HG02884 (cell line): ENCODE measurements around the gene DCAF4.

Experiments used
- ATAC-seq: cut with Tn5 transposase; IDR thresholded peaks from one replicate; pipeline ENCODE4 v1.9.1; 2021; ENCODE audit warnings: mild to moderate bottlenecking, moderate library complexity; ENCODE audit not compliant: unreplicated experiment

DCAF4 gene

GRCh38 chr14:72894623-72895378 is 31.5 kb upstream of the DCAF4 start:
- ATAC-seq: no peak

DNA sequence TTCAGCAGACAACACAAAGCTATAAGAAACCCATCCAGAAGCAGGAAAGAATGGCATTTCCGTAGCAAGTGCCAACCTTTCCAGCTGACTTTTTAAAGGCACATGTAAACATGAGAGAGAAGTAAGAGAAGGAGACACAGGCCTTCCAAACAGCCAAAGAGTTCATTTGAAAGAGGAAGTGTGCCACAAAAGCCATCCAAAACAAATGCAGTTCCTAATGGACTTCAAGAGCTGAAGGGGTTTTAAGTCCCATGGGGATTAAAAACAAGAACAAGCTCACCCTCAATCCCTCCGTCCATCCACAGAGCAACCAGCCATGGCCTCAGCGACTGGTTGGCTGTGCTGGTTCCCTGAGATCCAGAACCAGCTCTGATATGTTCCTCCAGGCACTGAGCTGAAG is 27.8 kb upstream of the DCAF4 start:
- ATAC-seq: no peak

DNA sequence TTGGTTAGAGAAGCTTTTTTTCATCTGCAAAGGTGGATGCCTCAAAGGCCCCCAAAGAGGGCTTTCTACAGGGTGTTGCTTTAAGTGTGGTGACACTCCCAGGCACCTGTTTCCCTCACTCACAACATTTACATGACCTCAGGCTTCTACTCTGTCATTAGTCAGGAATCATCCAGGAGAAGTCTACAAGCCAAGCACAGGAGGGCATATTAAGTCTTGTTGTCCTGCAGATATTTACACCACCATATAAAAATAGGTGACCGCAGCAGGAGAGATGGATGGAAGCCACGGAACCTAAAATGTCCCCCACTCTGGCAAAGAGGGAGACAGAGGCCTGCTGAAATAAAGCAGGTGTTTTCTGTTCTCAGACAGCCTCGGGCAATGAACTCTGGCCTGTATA is 24.9 kb upstream of the DCAF4 start:
- no peak for ATAC-seq

- no peak for ATAC-seq
Measured at GRCh38 chr14:72902801-72903530, 23.3 kb upstream of the DCAF4 start.

DNA sequence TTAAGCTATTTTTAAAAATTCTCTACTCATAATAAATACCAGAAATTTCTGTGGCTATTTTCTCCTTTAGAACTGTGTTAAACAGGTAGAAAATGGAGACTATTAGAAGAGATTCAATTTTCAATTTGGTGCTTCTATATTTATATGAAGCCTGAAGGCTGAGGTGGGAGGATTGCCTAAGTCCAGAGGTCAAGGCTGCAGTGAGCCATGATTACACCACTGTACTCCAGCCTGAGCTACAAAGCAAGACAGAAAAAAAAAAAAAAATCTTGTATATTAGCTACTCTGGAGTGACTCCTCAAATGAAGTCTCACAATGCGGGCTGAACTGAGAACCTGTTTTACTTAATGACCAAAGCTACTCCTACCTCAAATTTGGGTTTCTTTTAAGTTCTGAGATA is 22.5 kb upstream of the DCAF4 start:
- no peak for ATAC-seq

GRCh38 chr14:72904218-72904617 is 22.0 kb upstream of the DCAF4 start:
- ATAC-seq: no peak

GRCh38 chr14:72904840-72905561 is 21.3 kb upstream of the DCAF4 start:
- no peak for ATAC-seq

DNA sequence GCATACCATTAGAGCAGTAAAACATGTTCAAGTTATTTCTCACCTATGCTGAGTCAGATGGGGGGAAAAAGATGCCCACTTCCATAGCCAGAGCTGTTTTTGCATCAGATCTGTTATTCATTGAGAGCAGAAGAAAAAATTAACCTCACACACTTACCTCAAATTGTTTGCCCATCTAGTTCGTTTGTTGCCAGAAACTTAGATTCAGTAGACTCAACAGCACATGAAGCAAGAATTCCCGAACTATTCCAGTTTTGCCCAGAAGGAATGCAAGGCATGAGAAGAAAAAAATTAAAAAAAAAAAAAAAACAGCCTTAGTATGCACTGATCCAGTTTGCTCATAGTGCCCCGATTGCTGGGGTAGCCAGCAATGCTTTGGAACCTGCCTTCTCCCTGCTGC is 19.9 kb upstream of the DCAF4 start:
- no peak for ATAC-seq

GRCh38 chr14:72906879-72907278 is 19.4 kb upstream of the DCAF4 start:
- no peak for ATAC-seq

DNA sequence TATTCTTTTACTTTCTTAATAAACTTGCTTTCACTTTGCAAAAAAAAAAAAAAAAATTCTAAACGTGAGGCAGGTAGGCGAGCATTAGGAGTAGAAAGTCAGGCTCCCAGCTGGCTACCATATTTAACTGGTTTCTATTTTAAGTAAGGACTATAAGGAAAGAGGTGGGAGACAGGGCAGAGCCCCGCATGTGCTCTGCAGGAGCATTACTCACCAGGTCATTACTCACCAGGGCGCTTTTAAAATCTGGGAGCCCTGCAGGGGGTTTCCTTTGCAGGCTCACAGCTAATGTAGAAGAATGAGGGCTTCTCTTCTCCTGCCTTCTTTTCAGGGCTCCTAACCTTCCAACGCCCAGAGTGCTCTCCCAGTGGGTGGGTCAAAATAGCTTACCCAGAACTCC is 18.4 kb upstream of the DCAF4 start:
- no peak for ATAC-seq

- ATAC-seq: no peak
Measured at GRCh38 chr14:72909163-72909562, 17.1 kb upstream of the DCAF4 start.

DNA sequence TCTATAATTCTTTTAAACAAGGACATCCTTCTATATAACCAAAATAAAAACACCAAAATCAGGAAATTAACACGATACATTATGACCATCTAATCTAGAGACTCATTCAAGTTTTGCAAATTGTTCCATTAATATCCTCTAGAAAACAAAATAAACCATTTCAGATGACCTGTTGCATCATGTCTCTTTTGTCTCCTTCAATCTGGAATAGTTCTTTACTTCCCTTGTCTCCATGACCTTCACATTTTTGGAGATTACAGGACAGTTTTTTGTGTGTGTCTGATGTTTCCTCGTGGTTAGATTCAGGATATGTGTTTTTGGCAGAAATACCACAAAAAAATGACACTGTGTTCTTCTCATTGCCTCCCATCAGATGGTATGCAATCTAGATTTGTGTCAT is 12.5 kb upstream of the DCAF4 start:
- ATAC-seq: no peak

DNA sequence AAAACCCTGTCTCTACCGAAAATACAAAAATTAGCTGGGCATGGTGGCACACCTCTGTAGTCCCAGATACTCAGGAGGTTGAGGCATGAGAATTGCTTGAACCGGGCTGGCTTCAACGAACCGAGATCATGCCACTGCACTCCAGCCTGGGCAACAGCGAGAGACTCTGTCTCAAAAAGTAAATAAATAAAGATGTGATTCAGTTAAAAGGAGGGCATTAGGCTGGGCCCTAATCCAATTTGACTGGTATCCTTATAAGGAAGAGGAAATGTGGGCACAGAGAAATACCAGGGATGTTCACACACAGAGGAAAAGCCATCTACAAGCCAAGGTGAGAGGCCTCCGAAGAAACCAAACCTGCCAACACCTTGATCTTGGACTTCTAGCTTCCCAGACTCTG is 10.1 kb upstream of the DCAF4 start:
- no peak for ATAC-seq

DNA sequence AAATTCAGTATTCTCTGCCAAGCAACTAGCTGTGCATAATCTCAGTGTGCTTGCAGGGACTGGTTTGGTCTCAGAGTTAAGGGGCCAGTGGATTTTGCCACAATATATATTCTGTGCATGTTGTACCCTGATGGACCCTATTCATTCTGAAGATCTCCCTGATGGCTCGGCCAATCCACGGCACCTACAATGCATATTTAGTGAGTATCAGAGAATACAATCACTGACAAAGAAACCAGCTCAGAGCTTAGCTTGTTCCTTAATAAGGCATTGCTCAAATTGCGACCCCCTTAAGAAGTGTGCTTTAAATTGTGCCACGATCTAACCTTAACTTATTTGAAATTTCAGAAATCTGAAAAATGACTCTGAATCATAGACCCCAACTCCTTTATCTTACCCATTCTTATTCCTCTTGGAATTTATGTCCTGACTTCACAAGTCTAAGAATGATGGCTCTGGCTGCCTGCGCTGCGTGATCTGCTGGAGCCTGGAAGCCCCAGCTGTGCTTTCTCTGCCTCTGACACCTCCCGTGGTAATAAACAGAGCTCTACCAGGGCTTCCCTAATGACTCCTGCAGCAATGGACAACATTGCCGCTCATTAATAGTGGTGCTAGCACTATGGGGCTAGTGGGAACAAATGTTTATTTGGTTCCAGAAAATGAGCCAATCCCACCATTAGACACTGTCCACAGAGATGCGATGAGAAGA is 9.0 kb upstream of the DCAF4 start:
- ATAC-seq: no peak

DNA sequence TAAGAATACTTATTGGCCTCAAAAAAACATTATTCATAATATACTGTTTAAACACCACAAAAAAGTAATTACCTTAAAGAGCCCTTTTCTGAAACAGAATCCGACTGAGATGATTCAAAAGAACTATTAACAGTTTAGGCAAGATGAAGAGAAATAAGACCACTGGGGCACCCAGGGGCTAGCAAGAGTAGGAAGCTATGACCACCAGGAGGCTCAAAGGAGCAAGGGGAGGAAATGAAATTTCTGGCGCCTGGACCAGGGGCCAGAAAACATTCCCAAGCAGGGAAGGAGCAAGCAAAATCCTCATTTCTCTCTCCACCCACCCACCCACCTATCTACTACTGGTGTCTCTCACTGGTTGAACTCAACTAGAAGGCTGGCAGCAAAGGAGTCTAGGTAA is 6.3 kb upstream of the DCAF4 start:
- no peak for ATAC-seq

- no peak for ATAC-seq
Measured at GRCh38 chr14:72921396-72921795, 4.9 kb upstream of the DCAF4 start.

DNA sequence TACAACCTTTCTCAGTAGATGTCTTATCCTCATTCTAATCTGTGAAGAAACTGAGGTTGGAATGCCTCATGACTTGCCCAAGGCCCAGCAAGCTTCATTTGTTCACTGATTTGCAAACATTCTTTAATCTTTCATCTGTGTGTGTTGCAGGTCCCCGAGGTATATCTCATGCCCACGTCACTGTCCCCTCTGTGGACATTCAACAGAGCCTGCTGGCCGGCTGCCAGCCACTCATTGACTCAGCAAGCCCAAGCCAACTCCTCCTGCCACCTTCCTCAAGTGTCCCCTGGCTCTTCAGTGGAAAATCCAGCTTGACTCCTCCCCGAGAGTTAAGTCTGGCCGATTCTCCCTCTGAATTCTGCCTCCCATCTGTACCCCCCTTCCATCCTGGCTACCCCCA is 1.9 kb upstream of the DCAF4 start:
- no peak for ATAC-seq

DNA sequence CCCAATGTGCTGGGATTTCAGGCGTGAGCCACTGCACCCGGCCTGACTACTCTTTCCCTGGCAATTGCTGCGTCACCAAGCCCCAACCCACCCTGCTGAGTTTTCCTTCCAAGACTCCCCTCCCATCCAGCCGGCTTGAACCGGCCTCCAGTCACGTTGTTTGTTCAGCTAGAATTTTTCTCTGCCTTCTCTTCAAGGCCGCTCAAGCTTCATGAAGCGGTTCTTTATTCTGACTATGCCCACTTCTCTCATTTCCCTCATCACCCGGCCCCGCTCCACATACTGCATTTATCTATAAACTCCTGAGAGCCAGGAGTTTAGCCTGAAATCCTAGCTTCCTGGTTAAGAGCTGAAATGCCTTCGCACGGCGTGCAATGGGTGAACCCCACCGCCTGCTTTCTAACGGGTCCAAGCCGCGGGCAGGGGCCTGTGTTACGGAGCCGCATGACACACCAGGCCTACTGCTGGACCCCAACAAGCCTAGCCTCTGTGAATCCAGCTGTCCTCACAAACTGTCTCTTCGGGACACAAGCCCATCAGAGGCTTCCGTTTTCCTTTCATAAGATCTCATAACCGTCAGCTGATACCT is 999 bp upstream of the DCAF4 start:
- ATAC-seq: no peak

- ATAC-seq: peak; percentile 7
Measured at GRCh38 chr14:72925815-72926291, 411 bp upstream of the DCAF4 start.

- no peak for ATAC-seq
Measured at GRCh38 chr14:72928872-72929271, 2.6 kb downstream of the DCAF4 start.
